Stimulated activated CD8-positive, alpha-beta memory T cell treated with anti-CD3 and anti-CD28 coated beads, Interleukin-4, amount 100 ng/mL, for 48 hours (primary cell): ENCODE measurements around the gene MYO16.
"Not testable (repeated sequence)": the region's sequence is repeated elsewhere in the genome, so short reads cannot be mapped to it uniquely, and the experiment has no call there.

Experiments
- DNase-seq: peaks from one replicate; pipeline ENCODE4 v3.0.0-alpha.2; 2020

MYO16 gene

GRCh38 chr13:108747843-108748242 lies 118.4 kb downstream of the MYO16 start:
- no peak for DNase-seq

GRCh38 chr13:108752276-108752675 lies 122.9 kb downstream of the MYO16 start:
- no peak for DNase-seq

- no peak for DNase-seq
Observed at GRCh38 chr13:108755083-108755482, 125.7 kb downstream of the MYO16 start.

- DNase-seq = no peak
Observed at GRCh38 chr13:108760129-108760528, 130.7 kb downstream of the MYO16 start.

GRCh38 chr13:108760541-108760940 lies 131.1 kb downstream of the MYO16 start:
- DNase-seq = no peak

GRCh38 chr13:108768035-108768434 lies 138.6 kb downstream of the MYO16 start:
- DNase-seq = no peak

GRCh38 chr13:108769213-108770070 lies 140.0 kb downstream of the MYO16 start:
- no peak for DNase-seq

- DNase-seq = no peak
Observed at GRCh38 chr13:108775597-108775996, 146.2 kb downstream of the MYO16 start.

- DNase-seq = no peak
Observed at GRCh38 chr13:108776650-108777049, 147.2 kb downstream of the MYO16 start.

GRCh38 chr13:108777421-108778420 lies 148.3 kb downstream of the MYO16 start:
- DNase-seq = no peak

GRCh38 chr13:108779308-108779707 lies 149.9 kb downstream of the MYO16 start:
- DNase-seq = no peak

- no peak for DNase-seq
Observed at GRCh38 chr13:108780706-108781105, 151.3 kb downstream of the MYO16 start.

- DNase-seq = no peak
Observed at GRCh38 chr13:108781312-108781711, 151.9 kb downstream of the MYO16 start.

- not testable (repeated sequence) for DNase-seq
Observed at GRCh38 chr13:108782480-108782879, 153.1 kb downstream of the MYO16 start.

GRCh38 chr13:108785844-108786243 lies 156.4 kb downstream of the MYO16 start:
- no peak for DNase-seq

GRCh38 chr13:108786456-108787200 lies 157.2 kb downstream of the MYO16 start:
- DNase-seq = no peak

GRCh38 chr13:108787700-108788414 lies 158.4 kb downstream of the MYO16 start:
- DNase-seq = no peak

- DNase-seq = no peak
Observed at GRCh38 chr13:108789476-108789875, 160.1 kb downstream of the MYO16 start.

GRCh38 chr13:108795841-108796240 lies 166.4 kb downstream of the MYO16 start:
- no peak for DNase-seq

GRCh38 chr13:108797354-108797753 lies 167.9 kb downstream of the MYO16 start:
- DNase-seq = no peak

- no peak for DNase-seq
Observed at GRCh38 chr13:108807841-108808240, 178.4 kb downstream of the MYO16 start.

- no peak for DNase-seq
Observed at GRCh38 chr13:108812165-108812564, 182.8 kb downstream of the MYO16 start.
